ENCODE measurements around the gene DYNLL1.
"Not testable (repeated sequence)": the region's sequence is repeated elsewhere in the genome, so short reads cannot be mapped to it uniquely, and the experiment has no call there.

Gene DYNLL1

DNA sequence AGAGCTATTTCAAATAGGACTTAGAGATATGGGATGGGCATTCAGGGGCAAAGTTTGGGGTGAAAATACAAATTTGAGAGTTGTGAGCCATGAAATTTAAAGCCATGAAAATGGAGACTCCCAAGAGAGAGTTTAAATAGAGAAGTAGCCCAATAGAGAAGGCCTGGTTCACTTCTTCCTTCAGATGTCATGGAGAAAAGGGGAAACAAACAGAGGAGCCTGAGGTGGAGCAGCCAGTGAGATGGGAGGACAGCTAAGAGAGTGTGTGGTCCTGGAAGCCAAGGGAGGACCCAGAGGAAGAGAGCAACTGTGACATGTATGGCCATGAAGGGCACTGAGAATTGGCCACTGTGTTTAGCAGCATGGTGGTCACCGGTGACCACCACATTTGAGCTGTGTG lies 12.3 kb upstream of the DYNLL1 start:
- TF ChIP-seq JUND (IDR thresholded peaks at IDR 0.05; ENCODE audit: low read depth): no peak
- in situ Hi-C loops (cut with HindIII; ENCODE audit: low pct_unique_long_range_greater_than_20kb, low sequenced_read_pairs): no loop called here
- no peak for DNase-seq (ENCODE audit: low read depth in 1 of 2, low spot score in 1 of 2)

DNA sequence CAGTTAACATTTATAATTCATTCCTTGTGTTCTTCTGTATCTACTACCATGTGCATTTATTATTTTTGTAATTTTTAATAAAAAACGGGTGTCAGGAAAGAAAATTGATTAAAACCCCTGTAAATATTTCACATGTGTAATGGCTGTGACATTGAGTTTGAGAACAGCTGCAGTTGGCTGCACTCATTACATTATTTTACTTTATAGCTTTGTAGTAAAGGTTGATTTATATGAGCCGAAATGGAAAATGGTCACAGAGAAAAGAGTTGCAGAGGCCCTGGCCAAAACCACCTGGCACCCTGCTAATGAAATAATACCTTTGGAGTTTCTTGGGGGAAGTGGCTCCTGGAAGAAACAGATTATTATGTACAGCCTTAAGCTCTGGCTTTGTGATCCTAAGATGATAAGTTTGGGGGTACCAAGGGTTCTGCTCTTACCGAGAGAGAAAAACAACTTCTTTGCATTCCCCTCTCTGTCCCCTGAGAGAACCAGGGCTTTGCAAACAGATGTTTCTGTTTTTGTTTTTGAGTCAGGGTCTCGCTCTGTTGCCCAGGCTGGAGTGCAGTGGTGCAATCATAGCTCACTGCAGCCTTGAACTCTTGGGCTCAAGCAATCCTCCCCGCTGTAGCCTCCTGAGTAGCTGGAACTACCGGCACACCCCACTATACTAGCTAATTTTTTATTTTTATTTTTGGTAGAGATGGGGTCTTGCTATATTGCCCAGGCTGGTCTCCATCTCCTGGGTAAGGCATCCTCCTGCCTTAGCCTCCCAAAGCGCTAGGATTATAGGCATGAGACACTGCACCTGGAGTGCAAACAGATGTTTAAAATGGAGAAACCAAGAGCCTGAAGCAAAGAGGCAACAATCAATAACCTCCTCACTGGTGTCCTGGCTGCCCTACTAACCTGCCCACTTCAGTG lies 9.7 kb upstream of the DYNLL1 start:
- no peak for TF ChIP-seq JUND (IDR thresholded peaks at IDR 0.05; ENCODE audit: low read depth)
- in situ Hi-C loops (cut with HindIII; ENCODE audit: low pct_unique_long_range_greater_than_20kb, low sequenced_read_pairs): no loop called here
- DNase-seq (ENCODE audit: low read depth in 1 of 2, low spot score in 1 of 2): no peak

DNA sequence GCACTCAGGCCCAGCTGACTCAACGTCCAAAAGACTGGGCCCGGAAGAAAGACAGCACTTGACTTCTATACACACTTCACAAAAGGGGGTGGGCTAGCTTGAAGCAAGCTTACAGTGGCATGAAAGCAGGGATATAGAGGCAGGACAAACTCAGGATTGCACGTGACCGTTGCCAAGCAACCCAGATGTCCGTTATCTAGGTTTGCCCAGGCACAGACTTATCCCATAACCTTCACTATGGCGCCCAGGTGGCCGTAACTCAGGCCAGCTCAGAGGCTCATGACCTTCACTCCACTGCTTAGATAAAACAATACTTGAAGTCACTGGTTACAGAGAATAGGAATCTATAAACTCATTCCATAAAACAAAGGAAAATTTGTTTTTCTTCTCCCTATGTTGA lies 8.4 kb upstream of the DYNLL1 start:
- in situ Hi-C loops (cut with HindIII; ENCODE audit: low pct_unique_long_range_greater_than_20kb, low sequenced_read_pairs); DNase-seq (ENCODE audit: low read depth in 1 of 2, low spot score in 1 of 2): not testable (repeated sequence)

GRCh38 chr12:120488057-120488640 lies 7.8 kb upstream of the DYNLL1 start:
- in situ Hi-C loops (cut with HindIII; ENCODE audit: low pct_unique_long_range_greater_than_20kb, low sequenced_read_pairs): no loop called here
- TF ChIP-seq JUND (IDR thresholded peaks at IDR 0.05; ENCODE audit: low read depth): no peak
- DNase-seq (ENCODE audit: low read depth in 1 of 2, low spot score in 1 of 2): no peak

GRCh38 chr12:120489018-120489417 lies 6.9 kb upstream of the DYNLL1 start:
- in situ Hi-C loops (cut with HindIII; ENCODE audit: low pct_unique_long_range_greater_than_20kb, low sequenced_read_pairs): no loop called here
- DNase-seq (ENCODE audit: low read depth in 1 of 2, low spot score in 1 of 2): no peak
- no peak for TF ChIP-seq JUND (IDR thresholded peaks at IDR 0.05; ENCODE audit: low read depth)

DNA sequence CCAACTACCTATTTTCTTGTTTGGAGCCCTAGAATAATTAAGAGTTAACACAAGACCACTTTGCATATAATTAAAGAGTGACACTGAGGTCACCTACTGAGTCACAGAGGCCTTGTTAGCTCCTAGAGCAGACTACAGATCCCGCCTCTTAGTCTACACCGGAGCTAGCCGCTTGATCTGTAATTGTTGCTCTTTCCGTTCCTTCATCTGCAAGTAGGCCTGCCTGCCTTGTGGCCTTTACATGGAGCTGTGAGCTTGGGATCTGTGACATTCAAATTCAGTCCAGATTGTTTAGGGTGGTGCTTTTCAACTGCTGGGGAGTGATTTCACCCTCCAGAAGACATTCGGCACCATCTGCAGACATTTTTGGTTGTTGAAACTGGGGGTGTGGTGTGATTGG lies 5.6 kb upstream of the DYNLL1 start:
- no peak for TF ChIP-seq JUND (IDR thresholded peaks at IDR 0.05; ENCODE audit: low read depth)
- DNase-seq (ENCODE audit: low read depth in 1 of 2, low spot score in 1 of 2): no peak
- in situ Hi-C loops (cut with HindIII; ENCODE audit: low pct_unique_long_range_greater_than_20kb, low sequenced_read_pairs): no loop called here

DNA sequence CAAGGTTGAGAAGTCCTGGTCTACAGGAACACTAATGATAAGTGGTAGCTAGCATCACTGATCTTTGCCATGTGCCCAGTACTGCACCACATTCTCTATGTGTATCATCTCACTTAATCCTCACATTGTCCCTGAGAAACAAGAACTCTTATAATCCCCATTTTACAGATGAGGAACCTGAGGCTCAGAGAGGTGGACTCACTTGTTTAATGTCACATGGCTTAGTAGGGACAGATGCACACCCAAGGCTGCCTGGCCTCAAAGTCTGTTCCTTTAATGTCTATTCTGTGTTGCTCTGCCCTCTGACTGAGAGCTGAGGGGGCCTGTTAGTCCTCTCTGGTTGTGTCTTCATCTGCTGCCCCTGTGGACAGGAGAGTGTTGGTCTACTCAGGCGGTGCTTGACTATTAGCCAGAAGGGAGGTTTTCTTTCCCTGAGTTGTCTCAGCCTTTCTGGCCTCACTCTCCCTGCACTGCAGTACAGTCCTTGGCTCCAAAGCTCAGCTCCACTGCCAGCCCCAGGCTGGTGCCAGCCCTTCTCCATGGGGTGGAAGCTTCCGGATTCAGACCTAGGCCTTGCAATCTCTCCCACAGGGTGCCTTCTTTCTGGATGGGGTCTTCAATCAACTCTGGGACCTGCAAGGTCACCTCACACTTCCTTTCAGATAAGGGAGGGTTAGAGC lies 4.9 kb upstream of the DYNLL1 start:
- in situ Hi-C loops (cut with HindIII; ENCODE audit: low pct_unique_long_range_greater_than_20kb, low sequenced_read_pairs): no loop called here
- no peak for TF ChIP-seq JUND (IDR thresholded peaks at IDR 0.05; ENCODE audit: low read depth)

DNA sequence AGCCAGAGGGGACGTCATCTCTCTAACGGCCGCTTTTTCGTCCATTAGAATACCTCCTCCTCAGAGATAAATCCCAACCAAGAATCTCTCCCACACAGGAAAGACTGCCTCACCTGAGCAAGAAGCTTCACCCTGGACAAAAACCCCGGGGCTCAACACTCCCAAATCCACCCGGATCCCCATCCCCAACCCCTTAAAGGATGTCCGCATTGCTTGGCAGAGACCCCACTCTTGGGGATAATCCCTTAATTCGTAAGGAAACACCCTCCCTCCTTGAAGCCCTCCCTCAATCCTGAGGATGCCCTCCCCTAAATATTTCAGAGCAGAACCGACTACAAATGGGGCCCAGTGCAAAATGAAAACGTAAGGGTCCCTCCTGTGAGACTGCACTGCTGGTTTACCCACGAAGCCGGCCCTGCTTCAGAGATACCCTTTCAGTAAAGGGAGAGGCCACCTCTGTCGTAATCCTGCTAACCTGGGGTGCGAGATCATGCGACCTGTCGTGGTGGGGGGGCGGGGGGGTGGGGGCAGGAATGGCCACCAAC lies 655 bp upstream of the DYNLL1 start:
- TF ChIP-seq JUND (IDR thresholded peaks at IDR 0.05; ENCODE audit: low read depth): no peak
- no peak for DNase-seq (ENCODE audit: low read depth in 1 of 2, low spot score in 1 of 2)
- in situ Hi-C loops (cut with HindIII; ENCODE audit: low pct_unique_long_range_greater_than_20kb, low sequenced_read_pairs): no loop called here

More for the DNA sequence above, 4.9 kb upstream of the DYNLL1 start:
- no peak for DNase-seq (ENCODE audit: low read depth in 1 of 2, low spot score in 1 of 2)

- in situ Hi-C loops (cut with HindIII; ENCODE audit: low pct_unique_long_range_greater_than_20kb, low sequenced_read_pairs): no loop called here
Observed at GRCh38 chr12:120496413-120497340, 764 bp downstream of the DYNLL1 start.

GRCh38 chr12:120497524-120498150 lies 1.7 kb downstream of the DYNLL1 start:
- in situ Hi-C loops (cut with HindIII; ENCODE audit: low pct_unique_long_range_greater_than_20kb, low sequenced_read_pairs): no loop called here
- no peak for TF ChIP-seq JUND (IDR thresholded peaks at IDR 0.05; ENCODE audit: low read depth)
- no peak for DNase-seq (ENCODE audit: low read depth in 1 of 2, low spot score in 1 of 2)

More at GRCh38 chr12:120496413-120497340, 764 bp downstream of the DYNLL1 start:
- TF ChIP-seq JUND (IDR thresholded peaks at IDR 0.05; ENCODE audit: low read depth): no peak
- peak; percentile 43 to 53 for DNase-seq (ENCODE audit: low read depth in 1 of 2, low spot score in 1 of 2)

GRCh38 chr12:120498870-120499515 lies 3.1 kb downstream of the DYNLL1 start:
- in situ Hi-C loops (cut with HindIII; ENCODE audit: low pct_unique_long_range_greater_than_20kb, low sequenced_read_pairs): no loop called here
- DNase-seq (ENCODE audit: low read depth in 1 of 2, low spot score in 1 of 2): no peak

More at GRCh38 chr12:120498870-120499515, 3.1 kb downstream of the DYNLL1 start:
- no peak for TF ChIP-seq JUND (IDR thresholded peaks at IDR 0.05; ENCODE audit: low read depth)
